ENCODE measurements around the gene EIF2S3.

DNA sequence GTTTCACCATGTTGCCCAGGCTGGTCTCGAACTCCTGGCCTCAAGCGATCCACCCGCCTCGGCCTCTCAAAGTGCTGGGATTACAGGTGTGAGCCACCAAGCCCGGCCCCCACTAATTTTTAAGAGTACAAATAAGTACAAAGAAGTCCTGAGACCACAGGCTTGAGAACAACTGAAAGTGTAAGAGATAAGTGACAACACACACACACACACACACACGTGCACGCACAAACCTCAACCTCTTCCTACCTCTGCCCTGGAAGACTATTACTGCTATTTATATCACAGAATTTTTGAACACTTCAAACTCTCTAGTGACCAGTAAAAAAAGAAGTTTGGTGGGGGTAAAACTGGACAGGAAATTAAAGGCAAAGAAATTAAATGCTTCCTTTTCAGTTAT lies 35.3 kb upstream of the EIF2S3 start:
- TF ChIP-seq RFX3 (CRISPR knock-in tag; IDR thresholded peaks at IDR 0.05) (no peak), CEBPB (IDR thresholded peaks at IDR 0.05; ENCODE audit: borderline replicate concordance, low read depth, low read length) (no peak), KDM6A (CRISPR knock-in tag; IDR thresholded peaks at IDR 0.05; ENCODE audit: low read depth) (no peak), ZC3H4 (CRISPR knock-in tag; IDR thresholded peaks at IDR 0.05; ENCODE audit: borderline replicate concordance) (no peak), ZNF33A (CRISPR knock-in tag; IDR thresholded peaks at IDR 0.05; ENCODE audit: borderline replicate concordance) (no peak)
- TF ChIP-seq, protein P1, sequence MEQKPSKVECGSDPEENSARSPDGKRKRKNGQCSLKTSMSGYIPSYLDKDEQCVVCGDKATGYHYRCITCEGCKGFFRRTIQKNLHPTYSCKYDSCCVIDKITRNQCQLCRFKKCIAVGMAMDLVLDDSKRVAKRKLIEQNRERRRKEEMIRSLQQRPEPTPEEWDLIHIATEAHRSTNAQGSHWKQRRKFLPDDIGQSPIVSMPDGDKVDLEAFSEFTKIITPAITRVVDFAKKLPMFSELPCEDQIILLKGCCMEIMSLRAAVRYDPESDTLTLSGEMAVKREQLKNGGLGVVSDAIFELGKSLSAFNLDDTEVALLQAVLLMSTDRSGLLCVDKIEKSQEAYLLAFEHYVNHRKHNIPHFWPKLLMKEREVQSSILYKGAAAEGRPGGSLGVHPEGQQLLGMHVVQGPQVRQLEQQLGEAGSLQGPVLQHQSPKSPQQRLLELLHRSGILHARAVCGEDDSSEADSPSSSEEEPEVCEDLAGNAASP (CRISPR knock-in tag; IDR thresholded peaks at IDR 0.05; ENCODE audit: borderline replicate concordance): no peak
- TF ChIP-seq, protein P2, sequence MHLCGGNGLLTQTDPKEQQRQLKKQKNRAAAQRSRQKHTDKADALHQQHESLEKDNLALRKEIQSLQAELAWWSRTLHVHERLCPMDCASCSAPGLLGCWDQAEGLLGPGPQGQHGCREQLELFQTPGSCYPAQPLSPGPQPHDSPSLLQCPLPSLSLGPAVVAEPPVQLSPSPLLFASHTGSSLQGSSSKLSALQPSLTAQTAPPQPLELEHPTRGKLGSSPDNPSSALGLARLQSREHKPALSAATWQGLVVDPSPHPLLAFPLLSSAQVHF (CRISPR knock-in tag; IDR thresholded peaks at IDR 0.05): no peak
- TF ChIP-seq, protein P3, sequence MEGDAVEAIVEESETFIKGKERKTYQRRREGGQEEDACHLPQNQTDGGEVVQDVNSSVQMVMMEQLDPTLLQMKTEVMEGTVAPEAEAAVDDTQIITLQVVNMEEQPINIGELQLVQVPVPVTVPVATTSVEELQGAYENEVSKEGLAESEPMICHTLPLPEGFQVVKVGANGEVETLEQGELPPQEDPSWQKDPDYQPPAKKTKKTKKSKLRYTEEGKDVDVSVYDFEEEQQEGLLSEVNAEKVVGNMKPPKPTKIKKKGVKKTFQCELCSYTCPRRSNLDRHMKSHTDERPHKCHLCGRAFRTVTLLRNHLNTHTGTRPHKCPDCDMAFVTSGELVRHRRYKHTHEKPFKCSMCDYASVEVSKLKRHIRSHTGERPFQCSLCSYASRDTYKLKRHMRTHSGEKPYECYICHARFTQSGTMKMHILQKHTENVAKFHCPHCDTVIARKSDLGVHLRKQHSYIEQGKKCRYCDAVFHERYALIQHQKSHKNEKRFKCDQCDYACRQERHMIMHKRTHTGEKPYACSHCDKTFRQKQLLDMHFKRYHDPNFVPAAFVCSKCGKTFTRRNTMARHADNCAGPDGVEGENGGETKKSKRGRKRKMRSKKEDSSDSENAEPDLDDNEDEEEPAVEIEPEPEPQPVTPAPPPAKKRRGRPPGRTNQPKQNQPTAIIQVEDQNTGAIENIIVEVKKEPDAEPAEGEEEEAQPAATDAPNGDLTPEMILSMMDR (CRISPR knock-in tag; IDR thresholded peaks at IDR 0.05): no peak
- TF ChIP-seq, protein P4, sequence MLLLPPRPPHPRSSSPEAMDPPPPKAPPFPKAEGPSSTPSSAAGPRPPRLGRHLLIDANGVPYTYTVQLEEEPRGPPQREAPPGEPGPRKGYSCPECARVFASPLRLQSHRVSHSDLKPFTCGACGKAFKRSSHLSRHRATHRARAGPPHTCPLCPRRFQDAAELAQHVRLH (CRISPR knock-in tag; IDR thresholded peaks at IDR 0.05; ENCODE audit: borderline replicate concordance, low read depth): no peak
- TF ChIP-seq, protein P5, sequence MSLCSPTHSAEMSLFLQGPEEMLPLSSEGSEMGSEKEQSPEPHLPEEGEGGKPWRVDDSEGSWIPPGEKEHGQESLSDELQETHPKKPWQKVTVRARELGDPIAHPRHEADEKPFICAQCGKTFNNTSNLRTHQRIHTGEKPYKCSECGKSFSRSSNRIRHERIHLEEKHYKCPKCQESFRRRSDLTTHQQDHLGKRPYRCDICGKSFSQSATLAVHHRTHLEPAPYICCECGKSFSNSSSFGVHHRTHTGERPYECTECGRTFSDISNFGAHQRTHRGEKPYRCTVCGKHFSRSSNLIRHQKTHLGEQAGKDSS (CRISPR knock-in tag; IDR thresholded peaks at IDR 0.05; ENCODE audit: borderline replicate concordance, low read depth): no peak
- TF ChIP-seq, protein P6, sequence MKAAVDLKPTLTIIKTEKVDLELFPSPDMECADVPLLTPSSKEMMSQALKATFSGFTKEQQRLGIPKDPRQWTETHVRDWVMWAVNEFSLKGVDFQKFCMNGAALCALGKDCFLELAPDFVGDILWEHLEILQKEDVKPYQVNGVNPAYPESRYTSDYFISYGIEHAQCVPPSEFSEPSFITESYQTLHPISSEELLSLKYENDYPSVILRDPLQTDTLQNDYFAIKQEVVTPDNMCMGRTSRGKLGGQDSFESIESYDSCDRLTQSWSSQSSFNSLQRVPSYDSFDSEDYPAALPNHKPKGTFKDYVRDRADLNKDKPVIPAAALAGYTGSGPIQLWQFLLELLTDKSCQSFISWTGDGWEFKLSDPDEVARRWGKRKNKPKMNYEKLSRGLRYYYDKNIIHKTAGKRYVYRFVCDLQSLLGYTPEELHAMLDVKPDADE (CRISPR knock-in tag; IDR thresholded peaks at IDR 0.05): no peak
